HEK293 (cell line): Measurements from ENCODE around the gene CLTCL1.
"Not testable (repeated sequence)": the region's sequence is repeated elsewhere in the genome, so short reads cannot be mapped to it uniquely, and the experiment has no call there.

ENCODE experiments used
- CTCF ChIA-PET: fragments of 350-600 bp; formaldehyde crosslinking; extraction: SDS; loops from one replicate; lab custom pipeline; 2021; ENCODE audit warnings: antibody characterized with exemption; lab: Yijun Ruan, JAX
- POLR2A ChIA-PET: fragments of 300-600 bp; formaldehyde crosslinking; extraction: SDS; loops from one replicate; lab custom pipeline; 2020; ENCODE audit warnings: antibody characterized with exemption, inconsistent platforms; lab: Yijun Ruan, JAX
- H3K27ac ChIP-seq: fragments of 200-500 bp; sonication (Bioruptor generic); 2 replicates; pipeline ENCODE4 v1.5.1; 2014; ENCODE audit warnings: low read depth, low read length, control low read depth, inconsistent platforms; ENCODE audit errors: extremely low read depth
- H3K36me3 ChIP-seq, 2 experiments: fragments of 200-500 bp in 1 of 2; sonication (Bioruptor generic) in 1 of 2; 1 replicate in 1 of 2; 2 replicates in 1 of 2; pipeline ENCODE4 v1.5.1; 2014 to 2017; ENCODE audit warnings: inconsistent platforms in 2 of 2, low read length in 2 of 2; ENCODE audit not compliant: control insufficient read depth in 2 of 2, insufficient read depth in 1 of 2
- H3K4me1 ChIP-seq: fragments of 200-500 bp; sonication (Bioruptor generic); 2 replicates; pipeline ENCODE4 v1.5.1; 2014; ENCODE audit warnings: mild to moderate bottlenecking, low read length, inconsistent platforms; ENCODE audit not compliant: control insufficient read depth, insufficient read depth
- H3K4me3 ChIP-seq: 2 replicates; pipeline ENCODE4 v1.5.1; 2011; ENCODE audit warnings: low read depth, mild to moderate bottlenecking, control low read depth, low read length, moderate library complexity
- H3K9me3 ChIP-seq: fragments of 200-500 bp; sonication (Bioruptor generic); 2 replicates; pipeline ENCODE4 v1.5.1; 2014; ENCODE audit warnings: low read depth, low read length, inconsistent platforms; ENCODE audit not compliant: control insufficient read depth, insufficient read depth
- ATF2 ChIP-seq: fragments of 450-650 bp; formaldehyde crosslinking; IDR thresholded peaks from 2 replicates; pipeline ENCODE4 v1.5.1; 2016; ENCODE audit warnings: missing biosample characterization, missing genetic modification characterization, low read depth
- BCL11B ChIP-seq: fragments of 450-650 bp; formaldehyde crosslinking; IDR thresholded peaks from 2 replicates; pipeline ENCODE4 v1.5.1; 2016; ENCODE audit warnings: low read depth, missing biosample characterization, missing genetic modification characterization
- CTCF ChIP-seq: fragments of 450-650 bp; formaldehyde crosslinking; IDR thresholded peaks from 2 replicates; pipeline ENCODE4 v1.5.1; 2016; ENCODE audit warnings: missing biosample characterization, missing genetic modification characterization
- GLI2 ChIP-seq: fragments of 450-650 bp; formaldehyde crosslinking; IDR thresholded peaks from 2 replicates; pipeline ENCODE4; 2017; ENCODE audit warnings: missing biosample characterization, missing genetic modification characterization, low read depth, borderline replicate concordance
- MEIS1 ChIP-seq: sonication (generic); formaldehyde crosslinking; IDR thresholded peaks from 2 replicates; pipeline ENCODE4 v1.8.1; 2022; ENCODE audit warnings: missing genetic modification reagents, mild to moderate bottlenecking, borderline replicate concordance
- SETDB1 ChIP-seq: IDR thresholded peaks from one replicate; pipeline ENCODE4 v1.6.1; 2017; ENCODE audit warnings: mild to moderate bottlenecking, low read length, moderate library complexity, mixed read lengths; ENCODE audit not compliant: insufficient read length
- YY1 ChIP-seq: fragments of 450-650 bp; formaldehyde crosslinking; IDR thresholded peaks from 2 replicates; pipeline ENCODE4 v1.5.1; 2018; ENCODE audit warnings: missing biosample characterization, missing genetic modification characterization
- ZBTB20 ChIP-seq: fragments of 450-650 bp; formaldehyde crosslinking; IDR thresholded peaks from 2 replicates; pipeline ENCODE4 v1.5.1; 2016; ENCODE audit warnings: missing biosample characterization, missing genetic modification characterization
- ZNF10 ChIP-seq: fragments of 450-650 bp; formaldehyde crosslinking; IDR thresholded peaks from 2 replicates; pipeline ENCODE4 v1.5.1; 2017; ENCODE audit warnings: missing biosample characterization, missing genetic modification characterization
- ZNF19 ChIP-seq: fragments of 450-650 bp; formaldehyde crosslinking; IDR thresholded peaks from 2 replicates; pipeline ENCODE4; 2016; ENCODE audit warnings: missing biosample characterization, missing genetic modification characterization, low read depth
- ZNF214 ChIP-seq: fragments of 450-650 bp; formaldehyde crosslinking; IDR thresholded peaks from 2 replicates; pipeline ENCODE4 v1.5.1; 2017; ENCODE audit warnings: missing biosample characterization, mild to moderate bottlenecking, missing genetic modification characterization, borderline replicate concordance
- ZNF391 ChIP-seq: fragments of 450-650 bp; formaldehyde crosslinking; IDR thresholded peaks from 2 replicates; pipeline ENCODE4 v1.5.1; 2016; ENCODE audit warnings: low read depth, missing biosample characterization, missing genetic modification characterization, borderline replicate concordance
- ZNF521 ChIP-seq: fragments of 450-650 bp; formaldehyde crosslinking; IDR thresholded peaks from 2 replicates; pipeline ENCODE4 v1.5.1; 2017; ENCODE audit warnings: missing biosample characterization, mild to moderate bottlenecking, missing genetic modification characterization
- ZNF529 ChIP-seq: fragments of 450-650 bp; formaldehyde crosslinking; IDR thresholded peaks from 2 replicates; pipeline ENCODE4 v1.5.1; 2017; ENCODE audit warnings: missing genetic modification characterization, missing biosample characterization; ENCODE audit not compliant: insufficient replicate concordance
- ZNF548 ChIP-seq: fragments of 450-650 bp; formaldehyde crosslinking; IDR thresholded peaks from 2 replicates; pipeline ENCODE4 v1.5.1; 2016; ENCODE audit warnings: missing biosample characterization, missing genetic modification characterization
- ZNF558 ChIP-seq: fragments of 450-650 bp; formaldehyde crosslinking; IDR thresholded peaks from 2 replicates; pipeline ENCODE4 v1.5.1; 2016; ENCODE audit warnings: missing biosample characterization, missing genetic modification characterization
- ZNF600 ChIP-seq: fragments of 450-650 bp; formaldehyde crosslinking; IDR thresholded peaks from 2 replicates; pipeline ENCODE4 v1.5.1; 2016; ENCODE audit warnings: missing biosample characterization, missing genetic modification characterization
- TF ChIP-seq, protein P1 (sequence below): fragments of 450-650 bp; formaldehyde crosslinking; IDR thresholded peaks from 2 replicates; pipeline ENCODE4 v1.5.1; 2016; ENCODE audit warnings: missing biosample characterization, missing genetic modification characterization
- TF ChIP-seq, protein P2 (sequence below): fragments of 450-650 bp; formaldehyde crosslinking; IDR thresholded peaks from 2 replicates; pipeline ENCODE4 v1.5.1; 2016; ENCODE audit warnings: missing biosample characterization, missing genetic modification characterization

CLTCL1 gene

DNA sequence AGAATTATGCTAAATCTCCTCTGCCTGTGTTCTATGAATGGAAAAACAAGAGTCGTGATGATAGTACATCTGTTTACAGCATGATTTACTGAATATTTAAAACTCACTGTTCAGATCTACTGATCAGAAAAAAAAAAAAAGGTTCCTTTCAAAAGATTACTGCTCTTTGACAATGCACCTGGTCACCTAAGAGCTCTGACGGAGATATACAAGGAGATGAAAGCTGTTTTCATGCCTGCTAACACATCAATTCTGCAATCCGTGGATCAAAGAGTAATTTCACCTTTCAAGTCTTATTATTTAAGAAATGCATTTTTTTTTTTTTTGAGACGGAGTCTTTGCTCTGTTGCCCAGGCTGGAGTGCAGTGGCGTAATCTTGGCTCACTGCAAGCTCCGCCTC lies 30.7 kb downstream of the CLTCL1 start:
- no peak for TF ChIP-seq MEIS1 (CRISPR knock-in tag)
- no peak for TF ChIP-seq ZNF529 (tag by site-specific recombination)
- TF ChIP-seq, all 188 proteins: peak for 0
- CTCF ChIA-PET: interaction anchor here (0.7 kb wide), 1 partner anchor 102 kb away, joined by 5 read pairs; no protein-coding TSS in a partner anchor
- no peak overlapping the region for H3K27ac ChIP-seq
- peaks cover 0 to 11% of the 10 kb centered on the region in 2 experiments; a peak in 1 of 3 replicates for H3K36me3 ChIP-seq
- H3K4me3 ChIP-seq: no peak overlapping the region
- H3K9me3 ChIP-seq: no peaks in the 10 kb centered on the region
- POLR2A ChIA-PET: interaction anchor here (0.6 kb wide), 2 partner anchors 9 to 31 kb away, joined by 3 to 4 read pairs; no protein-coding TSS in a partner anchor
- H3K4me1 ChIP-seq: no peaks in the 10 kb centered on the region

DNA sequence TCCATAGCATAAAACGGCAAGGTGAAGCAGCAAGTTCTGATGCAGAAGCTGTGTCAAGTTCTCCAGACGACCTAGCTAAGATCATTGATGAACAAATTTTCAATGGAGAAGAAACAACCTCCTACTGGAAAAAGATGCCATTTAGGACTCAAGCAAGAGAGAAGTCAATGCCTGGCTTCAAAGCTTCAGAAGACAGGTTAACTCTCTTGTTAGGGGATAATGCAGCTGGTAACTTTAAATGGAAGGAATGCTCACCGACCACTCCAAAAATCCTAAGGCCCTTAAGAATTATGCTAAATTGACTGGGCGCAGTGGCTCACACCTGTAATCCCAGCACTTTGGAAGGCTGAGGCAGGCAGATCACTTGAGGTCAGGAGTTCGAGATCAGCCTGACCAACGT lies 31.3 kb downstream of the CLTCL1 start:
- Histone ChIP-seq H3K4me1 (no peaks in the 10 kb centered on the region), H3K4me3 (no peak overlapping the region), H3K9me3 (no peaks in the 10 kb centered on the region), H3K27ac (no peak overlapping the region), H3K36me3 (peaks cover 0 to 11% of the 10 kb centered on the region in 2 experiments; a peak in 1 of 3 replicates)
- TF ChIP-seq ATF2 (tag by site-specific recombination) (no peak), CTCF (tag by site-specific recombination) (no peak), GLI2 (tag by site-specific recombination) (no peak)
- POLR2A ChIA-PET: no interaction called here
- CTCF ChIA-PET: no interaction called here

- H3K4me1 ChIP-seq, H3K27ac ChIP-seq, CTCF ChIA-PET, H3K4me3 ChIP-seq, H3K9me3 ChIP-seq, POLR2A ChIA-PET: not testable (repeated sequence)
- peaks cover 0 to 12% of the 10 kb centered on the region in 2 experiments; a peak in 1 of 3 replicates for H3K36me3 ChIP-seq
Observed at GRCh38 chr22:19258968-19259288, 32.6 kb downstream of the CLTCL1 start.

DNA sequence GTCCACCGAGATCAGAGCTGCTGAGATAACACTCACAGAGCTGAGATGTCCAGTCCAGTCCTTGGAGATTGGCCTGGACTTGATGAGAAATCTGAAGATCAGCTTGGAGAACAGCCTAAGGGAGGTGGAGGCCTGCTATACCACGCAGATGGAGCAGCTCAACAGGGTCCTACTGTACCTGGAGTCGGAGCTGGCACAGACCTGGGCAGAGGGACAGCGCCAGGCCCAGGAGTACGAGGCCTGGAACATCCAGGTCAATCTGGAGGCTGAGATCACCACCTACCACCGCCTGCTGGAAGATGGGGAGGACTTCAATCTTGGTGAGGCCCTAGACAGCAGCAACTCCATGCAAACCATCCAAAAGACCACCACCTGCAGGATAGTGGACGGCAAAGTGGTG lies 33.1 kb downstream of the CLTCL1 start:
- Histone ChIP-seq H3K36me3 (peaks cover 0 to 17% of the 10 kb centered on the region in 2 experiments; a peak in 1 of 3 replicates), H3K4me3 (no peak overlapping the region), H3K9me3 (no peaks in the 10 kb centered on the region), H3K4me1 (no peaks in the 10 kb centered on the region), H3K27ac (no peak overlapping the region)
- POLR2A ChIA-PET: no interaction called here
- TF ChIP-seq, protein P1, sequence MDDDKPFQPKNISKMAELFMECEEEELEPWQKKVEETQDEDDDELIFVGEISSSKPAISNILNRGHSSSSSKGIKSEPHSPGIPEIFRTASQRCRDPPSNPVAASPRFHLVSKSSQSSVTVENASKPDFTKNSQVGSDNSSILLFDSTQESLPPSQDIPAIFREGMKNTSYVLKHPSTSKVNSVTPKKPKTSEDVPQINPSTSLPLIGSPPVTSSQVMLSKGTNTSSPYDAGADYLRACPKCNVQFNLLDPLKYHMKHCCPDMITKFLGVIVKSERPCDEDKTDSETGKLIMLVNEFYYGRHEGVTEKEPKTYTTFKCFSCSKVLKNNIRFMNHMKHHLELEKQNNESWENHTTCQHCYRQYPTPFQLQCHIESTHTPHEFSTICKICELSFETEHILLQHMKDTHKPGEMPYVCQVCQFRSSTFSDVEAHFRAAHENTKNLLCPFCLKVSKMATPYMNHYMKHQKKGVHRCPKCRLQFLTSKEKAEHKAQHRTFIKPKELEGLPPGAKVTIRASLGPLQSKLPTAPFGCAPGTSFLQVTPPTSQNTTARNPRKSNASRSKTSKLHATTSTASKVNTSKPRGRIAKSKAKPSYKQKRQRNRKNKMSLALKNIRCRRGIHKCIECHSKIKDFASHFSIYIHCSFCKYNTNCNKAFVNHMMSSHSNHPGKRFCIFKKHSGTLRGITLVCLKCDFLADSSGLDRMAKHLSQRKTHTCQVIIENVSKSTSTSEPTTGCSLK: no peak
- TF ChIP-seq ZNF19 (tag by site-specific recombination): no peak
- TF ChIP-seq ZNF558: no peak
- no peak for TF ChIP-seq ZNF529 (tag by site-specific recombination)
- no peak for TF ChIP-seq ZBTB20 (tag by site-specific recombination)
- no peak for TF ChIP-seq ZNF391 (tag by site-specific recombination)
- TF ChIP-seq ZNF214 (tag by site-specific recombination): no peak
- TF ChIP-seq ZNF10 (tag by site-specific recombination): no peak
- TF ChIP-seq YY1: no peak
- no peak for TF ChIP-seq ZNF521 (tag by site-specific recombination)
- no peak for TF ChIP-seq BCL11B (tag by site-specific recombination)
- TF ChIP-seq ZNF600: no peak
- TF ChIP-seq, protein P2, sequence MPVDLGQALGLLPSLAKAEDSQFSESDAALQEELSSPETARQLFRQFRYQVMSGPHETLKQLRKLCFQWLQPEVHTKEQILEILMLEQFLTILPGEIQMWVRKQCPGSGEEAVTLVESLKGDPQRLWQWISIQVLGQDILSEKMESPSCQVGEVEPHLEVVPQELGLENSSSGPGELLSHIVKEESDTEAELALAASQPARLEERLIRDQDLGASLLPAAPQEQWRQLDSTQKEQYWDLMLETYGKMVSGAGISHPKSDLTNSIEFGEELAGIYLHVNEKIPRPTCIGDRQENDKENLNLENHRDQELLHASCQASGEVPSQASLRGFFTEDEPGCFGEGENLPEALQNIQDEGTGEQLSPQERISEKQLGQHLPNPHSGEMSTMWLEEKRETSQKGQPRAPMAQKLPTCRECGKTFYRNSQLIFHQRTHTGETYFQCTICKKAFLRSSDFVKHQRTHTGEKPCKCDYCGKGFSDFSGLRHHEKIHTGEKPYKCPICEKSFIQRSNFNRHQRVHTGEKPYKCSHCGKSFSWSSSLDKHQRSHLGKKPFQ (tag by site-specific recombination): no peak
- TF ChIP-seq SETDB1: no peak
- TF ChIP-seq ZNF548 (tag by site-specific recombination): no peak
- CTCF ChIA-PET: no interaction called here

DNA sequence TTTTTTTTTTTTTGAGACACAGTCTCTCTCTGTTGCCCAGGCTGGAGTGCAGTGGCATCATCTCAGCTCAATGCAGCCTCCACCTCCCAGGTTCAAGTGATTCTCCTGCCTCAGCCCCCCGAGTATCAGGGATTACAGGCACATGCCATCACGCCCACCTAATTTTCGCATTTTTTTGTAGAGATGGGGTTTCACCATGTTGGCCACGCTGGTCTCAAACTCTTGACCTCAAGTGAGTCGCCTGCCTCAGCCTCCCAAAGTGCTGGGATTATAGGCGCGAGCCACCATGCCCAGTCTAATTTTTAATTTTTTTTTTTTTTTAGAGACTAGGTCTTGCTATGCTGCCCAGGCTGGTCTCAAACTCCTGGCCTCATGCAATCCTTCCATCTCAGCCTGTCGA lies 35.2 kb downstream of the CLTCL1 start:
- H3K4me1 ChIP-seq, H3K9me3 ChIP-seq, POLR2A ChIA-PET, CTCF ChIA-PET, H3K4me3 ChIP-seq, H3K27ac ChIP-seq: not testable (repeated sequence)
- H3K36me3 ChIP-seq: peaks cover 0 to 26% of the 10 kb centered on the region in 2 experiments; a peak in 1 of 3 replicates
